GM19328 (cell line): Measurements from ENCODE around the gene LSS.
"Not testable (repeated sequence)": the region's sequence is repeated elsewhere in the genome, so short reads cannot be mapped to it uniquely, and the experiment has no call there.

Source experiments
- ATAC-seq: cut with Tn5 transposase; IDR thresholded peaks from one replicate; pipeline ENCODE4 v1.9.1; 2021; ENCODE audit warnings: mild to moderate bottlenecking, moderate library complexity; ENCODE audit not compliant: unreplicated experiment

Gene LSS

GRCh38 chr21:46188226-46189212 lies 40.1 kb downstream of the LSS start:
- no peak for ATAC-seq

GRCh38 chr21:46187814-46188213 lies 40.8 kb downstream of the LSS start:
- no peak for ATAC-seq

- ATAC-seq = no peak
Observed at GRCh38 chr21:46187261-46187660, 41.3 kb downstream of the LSS start.

GRCh38 chr21:46185716-46186115 lies 42.9 kb downstream of the LSS start:
- no peak for ATAC-seq

GRCh38 chr21:46184625-46185555 lies 43.7 kb downstream of the LSS start:
- ATAC-seq = no peak

- ATAC-seq = no peak
Observed at GRCh38 chr21:46183910-46184624, 44.5 kb downstream of the LSS start, which contains the start of gene SPATC1L. Gene SPATC1L (minus strand): TSS chr21:46184459. CDS start chr21:46182816, 1,643 bp downstream.

- not testable (repeated sequence) for ATAC-seq
Observed at GRCh38 chr21:46183337-46183909, 45.2 kb downstream of the LSS start.

- no peak for ATAC-seq
Observed at GRCh38 chr21:46182548-46183336, 45.8 kb downstream of the LSS start.

- no peak for ATAC-seq
Observed at GRCh38 chr21:46181953-46182547, 46.5 kb downstream of the LSS start.

GRCh38 chr21:46181436-46181835 lies 47.1 kb downstream of the LSS start:
- ATAC-seq = no peak

- ATAC-seq = no peak
Observed at GRCh38 chr21:46180778-46181391, 47.7 kb downstream of the LSS start.

GRCh38 chr21:46180079-46180722 lies 48.4 kb downstream of the LSS start:
- no peak for ATAC-seq

- ATAC-seq = no peak
Observed at GRCh38 chr21:46179708-46180078, 48.9 kb downstream of the LSS start.

- ATAC-seq = no peak
Observed at GRCh38 chr21:46178961-46179360, 49.6 kb downstream of the LSS start.

GRCh38 chr21:46176443-46177129 lies 52.0 kb downstream of the LSS start:
- not testable (repeated sequence) for ATAC-seq

GRCh38 chr21:46173573-46173972 lies 55.0 kb downstream of the LSS start:
- ATAC-seq = no peak

- no peak for ATAC-seq
Observed at GRCh38 chr21:46172863-46173528, 55.6 kb downstream of the LSS start.
